ENCODE measurements around the gene DDX11. TPM values are rescaled to one million over a fixed set of nuclear protein-coding genes. Genes with fewer than 3 reads are reported as not detected.
"Not testable (repeated sequence)": the region's sequence is repeated elsewhere in the genome, so short reads cannot be mapped to it uniquely, and the experiment has no call there.

Gene DDX11
- polyA plus RNA-seq, 3 donors, result 10.5 to 14.6 (median 14.3) TPM

- H3K27ac ChIP-seq (ENCODE audit: low read depth, low read length), result not testable (repeated sequence)
- 93 to 98% (median 96%) methylated on average over 3 of the region's 3 CpGs for WGBS, 3 donors
Measured at GRCh38 chr12:31115092-31115601, 41.5 kb downstream of the DDX11 start.

GRCh38 chr12:31116846-31117202, 43.2 kb downstream of the DDX11 start:
- WGBS, 3 donors, result 20 to 63% (median 36%) methylated on average over 7 of the region's 7 CpGs
- not testable (repeated sequence) for H3K27ac ChIP-seq (ENCODE audit: low read depth, low read length)

GRCh38 chr12:31117203-31118011, 43.7 kb downstream of the DDX11 start:
- 2 to 7% (median 5%) methylated on average over 20 to 45 of the region's 45 CpGs for WGBS, 3 donors
- no peak overlapping the region for H3K27ac ChIP-seq (ENCODE audit: low read depth, low read length)

GRCh38 chr12:31118347-31119191, 44.9 kb downstream of the DDX11 start:
- no peak overlapping the region for H3K27ac ChIP-seq (ENCODE audit: low read depth, low read length)
- WGBS, 3 donors, result 8 to 42% (median 23%) methylated on average over 37 to 44 of the region's 44 CpGs

GRCh38 chr12:31119192-31119802, 45.6 kb downstream of the DDX11 start:
- H3K27ac ChIP-seq (ENCODE audit: low read depth, low read length), result no peak overlapping the region
- 9 to 43% (median 31%) methylated on average over 20 to 33 of the region's 34 CpGs for WGBS, 3 donors

GRCh38 chr12:31119803-31120211, 46.1 kb downstream of the DDX11 start:
- H3K27ac ChIP-seq (ENCODE audit: low read depth, low read length), result no peak overlapping the region
- WGBS, 3 donors, result 5 to 86% (median 58%) methylated on average over 12 to 24 of the region's 24 CpGs

- H3K27ac ChIP-seq (ENCODE audit: low read depth, low read length), result no peak overlapping the region
- 27 to 98% (median 44%) methylated on average over 6 to 26 of the region's 26 CpGs for WGBS, 3 donors
Measured at GRCh38 chr12:31120392-31121008, 46.8 kb downstream of the DDX11 start.

GRCh38 chr12:31121022-31121728, 47.5 kb downstream of the DDX11 start:
- 31 to 55% (median 46%) methylated on average over 15 to 19 of the region's 19 CpGs for WGBS, 3 donors
- H3K27ac ChIP-seq (ENCODE audit: low read depth, low read length), result not testable (repeated sequence)

- no peak overlapping the region for H3K27ac ChIP-seq (ENCODE audit: low read depth, low read length)
- 78 to 82% (median 79%) methylated on average over 10 to 16 of the region's 19 CpGs for WGBS, 3 donors
Measured at GRCh38 chr12:31122481-31122880, 48.8 kb downstream of the DDX11 start.

- H3K27ac ChIP-seq (ENCODE audit: low read depth, low read length), result not testable (repeated sequence)
- 42 to 74% (median 53%) methylated on average over 8 of the region's 8 CpGs for WGBS, 3 donors
Measured at GRCh38 chr12:31124158-31124557, 50.5 kb downstream of the DDX11 start.

- 80 to 84% (median 82%) methylated on average over 2 of the region's 2 CpGs for WGBS, 3 donors
- not testable (repeated sequence) for H3K27ac ChIP-seq (ENCODE audit: low read depth, low read length)
Measured at GRCh38 chr12:31125171-31125570, 51.5 kb downstream of the DDX11 start.

- not testable (repeated sequence) for H3K27ac ChIP-seq (ENCODE audit: low read depth, low read length)
- 70 to 80% (median 76%) methylated on average over 2 of the region's 4 CpGs for WGBS, 3 donors
Measured at GRCh38 chr12:31127209-31127848, 53.7 kb downstream of the DDX11 start.

- not testable (repeated sequence) for H3K27ac ChIP-seq (ENCODE audit: low read depth, low read length)
- WGBS, 3 donors, result 56 to 72% (median 67%) methylated on average over 2 of the region's 2 CpGs
Measured at GRCh38 chr12:31136581-31136980, 62.9 kb downstream of the DDX11 start.

- not testable (repeated sequence) for H3K27ac ChIP-seq (ENCODE audit: low read depth, low read length)
- WGBS, 3 donors, result 36 to 45% (median 40%) methylated on average over 9 of the region's 9 CpGs
Measured at GRCh38 chr12:31144768-31145167, 71.1 kb downstream of the DDX11 start.

GRCh38 chr12:31145296-31145695, 71.6 kb downstream of the DDX11 start:
- 18 to 22% (median 18%) methylated on average over 4 to 6 of the region's 6 CpGs for WGBS, 3 donors
- not testable (repeated sequence) for H3K27ac ChIP-seq (ENCODE audit: low read depth, low read length)

- H3K27ac ChIP-seq (ENCODE audit: low read depth, low read length), result not testable (repeated sequence)
- 90 to 95% (median 93%) methylated on average over 1 to 2 of the region's 3 CpGs for WGBS, 3 donors
Measured at GRCh38 chr12:31147415-31147814, 73.8 kb downstream of the DDX11 start.

GRCh38 chr12:31150766-31151165, 77.1 kb downstream of the DDX11 start:
- 78 to 82% (median 80%) methylated on average over 4 of the region's 4 CpGs for WGBS, 3 donors
- H3K27ac ChIP-seq (ENCODE audit: low read depth, low read length), result not testable (repeated sequence)
